HepG2 (cell line): ENCODE measurements around the gene SPDYE5. TPM values are rescaled to one million over a fixed set of nuclear protein-coding genes. Genes with fewer than 3 reads are reported as not detected.

Source experiments
- ARID2 ChIP-seq: sonication (generic); formaldehyde crosslinking; IDR thresholded peaks from 2 replicates; pipeline ENCODE4 v1.8.1; 2022; ENCODE audit warnings: mild to moderate bottlenecking, missing genetic modification reagents, borderline replicate concordance
- ARID5B ChIP-seq: IDR thresholded peaks from 2 replicates; pipeline ENCODE4 v1.4.0; 2020; ENCODE audit warnings: mild to moderate bottlenecking, missing genetic modification reagents
- BORCS8-MEF2B ChIP-seq: sonication (generic); formaldehyde crosslinking; IDR thresholded peaks from 2 replicates; pipeline ENCODE4 v1.8.0; 2022; ENCODE audit warnings: mild to moderate bottlenecking, missing genetic modification reagents
- CENPT ChIP-seq: sonication (generic); formaldehyde crosslinking; IDR thresholded peaks from 2 replicates; pipeline ENCODE4 v1.8.0; 2022; ENCODE audit warnings: low read depth, mild to moderate bottlenecking, moderate library complexity, missing genetic modification reagents
- HDAC1 ChIP-seq: sonication (generic); formaldehyde crosslinking; IDR thresholded peaks from 2 replicates; pipeline ENCODE4 v1.5.1; 2020; ENCODE audit warnings: mild to moderate bottlenecking, missing genetic modification reagents
- HIVEP1 ChIP-seq: sonication (generic); formaldehyde crosslinking; IDR thresholded peaks from 2 replicates; pipeline ENCODE4 v1.4.0; 2020; ENCODE audit warnings: mild to moderate bottlenecking, missing genetic modification reagents
- KLF6 ChIP-seq: IDR thresholded peaks from 2 replicates; pipeline ENCODE4 v1.8.0; 2016; ENCODE audit warnings: missing biosample characterization, missing genetic modification reagents
- MED1 ChIP-seq: sonication (generic); formaldehyde crosslinking; IDR thresholded peaks from 2 replicates; pipeline ENCODE4 v1.4.0; 2020; ENCODE audit warnings: missing genetic modification reagents
- SALL1 ChIP-seq: sonication (generic); formaldehyde crosslinking; IDR thresholded peaks from 2 replicates; pipeline ENCODE4 v1.8.0; 2022; ENCODE audit warnings: mild to moderate bottlenecking, missing genetic modification reagents
- TGIF2 ChIP-seq: IDR thresholded peaks from 2 replicates; pipeline ENCODE4 v1.6.1; 2016; ENCODE audit warnings: control low read depth, missing compliant biosample characterization
- TMF1 ChIP-seq: sonication (generic); formaldehyde crosslinking; IDR thresholded peaks from 2 replicates; pipeline ENCODE4 v1.8.1; 2022; ENCODE audit warnings: low read depth, missing genetic modification reagents
- ZGPAT ChIP-seq: IDR thresholded peaks from 2 replicates; pipeline ENCODE4 v1.6.1; 2016; ENCODE audit warnings: mild to moderate bottlenecking
- ZMYM3 ChIP-seq: sonication (generic); formaldehyde crosslinking; IDR thresholded peaks from 2 replicates; pipeline ENCODE4 v1.5.1; 2020; ENCODE audit warnings: mild to moderate bottlenecking, missing genetic modification reagents
- ZMYM4 ChIP-seq: sonication (generic); formaldehyde crosslinking; IDR thresholded peaks from 2 replicates; pipeline ENCODE4 v1.8.1; 2023; ENCODE audit warnings: mild to moderate bottlenecking, missing genetic modification reagents
- ZNF136 ChIP-seq: sonication (generic); formaldehyde crosslinking; IDR thresholded peaks from 2 replicates; pipeline ENCODE4 v1.8.1; 2022; ENCODE audit warnings: low read depth, mild to moderate bottlenecking, moderate library complexity, missing genetic modification reagents
- ZNF142 ChIP-seq: sonication (generic); formaldehyde crosslinking; IDR thresholded peaks from 2 replicates; pipeline ENCODE4 v1.4.0; 2020; ENCODE audit warnings: missing genetic modification reagents
- ZNF556 ChIP-seq: sonication (generic); formaldehyde crosslinking; IDR thresholded peaks from 2 replicates; pipeline ENCODE4 v1.4.0; 2020; ENCODE audit warnings: mild to moderate bottlenecking, missing genetic modification reagents, borderline replicate concordance
- ZNF598 ChIP-seq: sonication (generic); formaldehyde crosslinking; IDR thresholded peaks from 2 replicates; pipeline ENCODE4 v1.5.1; 2020; ENCODE audit warnings: mild to moderate bottlenecking, missing genetic modification reagents, borderline replicate concordance
- polyA plus RNA-seq, 8 experiments: library from polyadenylated mRNA; depleted of rRNA in 3 of 8; stranded (reverse) in 7 of 8; unstranded in 1 of 8; fragments of >200 nt; fragmentation: Illumina TruSeq in 4 of 8; extraction: Trizol in 4 of 8; gene quantifications; 2 replicates each; pipeline versions ENCODE4 v1.2.1 to v1.2.3, GENCODE V29; 2011 to 2016; ENCODE audit warnings: low read depth in 4 of 8, missing spikeins in 1 of 8, mixed read lengths in 1 of 8; ENCODE audit not compliant: insufficient read depth in 1 of 8
- total RNA-seq, 5 experiments: library from RNA; depleted of rRNA; stranded (reverse); fragments of >200 nt; fragmentation: Illumina TruSeq; extraction: Trizol; gene quantifications; 2 replicates each; pipeline ENCODE4 v1.2.3, GENCODE V29; 2016; ENCODE audit warnings: low read depth in 1 of 5

SPDYE5 gene
- total and polyA plus RNA-seq, 2 of the 13 experiments (the other 11 are each of a cell fraction or from before 2014, with no cell fraction given), result not detected

GRCh38 chr7:75485979-75486643 is 6.0 kb upstream of the SPDYE5 start, which contains the start of gene POM121C (continued):
- TF ChIP-seq ZNF142 (CRISPR knock-in tag) (peak; percentile 35; the same call in 1 of the 2 replicates), BORCS8-MEF2B (CRISPR knock-in tag) (peak; percentile 69; the same call in 1 of the 2 replicates), ZNF598 (peak; percentile 64; the same call in 1 of the 2 replicates), CENPT (peak; percentile 86; the same call in 1 of the 2 replicates), ZMYM3 (CRISPR knock-in tag) (peak; percentile 67), MED1 (CRISPR knock-in tag) (peak; percentile 45), HIVEP1 (peak; percentile 60; the same call in 1 of the 2 replicates), KLF6 (CRISPR knock-in tag) (0 out of 2 replicates have a peak, but pooled peaks have one; percentile 25), TGIF2 (CRISPR knock-in tag) (0 out of 2 replicates have a peak, but pooled peaks have one; percentile 56), ZGPAT (peak; percentile 81; the same call in 1 of the 2 replicates), ARID5B (CRISPR knock-in tag) (0 out of 2 replicates have a peak, but pooled peaks have one; percentile 8), TMF1 (CRISPR knock-in tag) (0 out of 2 replicates have a peak, but pooled peaks have one; percentile 78), ARID2 (CRISPR knock-in tag) (peak; percentile 56; the same call in 1 of the 2 replicates), ZMYM4 (CRISPR knock-in tag) (0 out of 2 replicates have a peak, but pooled peaks have one; percentile 50), SALL1 (CRISPR knock-in tag) (peak; percentile 73), ZNF136 (CRISPR knock-in tag) (0 out of 2 replicates have a peak, but pooled peaks have one; percentile 53), HDAC1 (CRISPR knock-in tag) (peak; percentile 45; the same call in 1 of the 2 replicates), ZNF556 (peak; percentile 71; the same call in 1 of the 2 replicates)
